ENCODE results near the gene SAXO1. TPM values are rescaled to one million over a fixed set of nuclear protein-coding genes. Genes with fewer than 3 reads are reported as not detected.

SAXO1 gene
- total and polyA plus RNA-seq, 2 experiments from 2014 or later: 0.02 TPM; not detected in 1

- TF ChIP-seq ZNF462 (CRISPR knock-in tag; IDR thresholded peaks at IDR 0.05): no peak
- TF ChIP-seq EZH2 (IDR thresholded peaks at IDR 0.05; ENCODE audit: low read depth, unreplicated experiment): no peak
- TF ChIP-seq ZNF114 (CRISPR knock-in tag; IDR thresholded peaks at IDR 0.05): no peak
- no peak for TF ChIP-seq ZNF331 (CRISPR knock-in tag; IDR thresholded peaks at IDR 0.05; ENCODE audit: low read depth)
- TF ChIP-seq JUNB (IDR thresholded peaks at IDR 0.05; ENCODE audit: unreplicated experiment): no peak
Measured at GRCh38 chr9:18981476-18982261, 51.3 kb downstream of the SAXO1 start (continued).

GRCh38 chr9:18980189-18980588, 52.8 kb downstream of the SAXO1 start:
- Mint-ChIP-seq H3K4me3 (no peak overlapping the region), H3K36me3 (ENCODE audit: low read depth) (no peaks in the 10 kb centered on the region; the same call in 2 of the 3 replicates), H3K27ac (no peak overlapping the region), H3K9me3 (no peaks in the 10 kb centered on the region; the same call in 1 of the 3 replicates), H3K4me1 (peaks cover 18% of the 10 kb centered on the region; the same call in 2 of the 3 replicates), H3K27me3 (ENCODE audit: insufficient read depth, low read depth, poor library complexity) (peaks cover 11% of the 10 kb centered on the region)
- Histone ChIP-seq H3K36me3 (ENCODE audit: insufficient read depth) (no peaks in the 10 kb centered on the region), H3K79me2 (replicated peaks; ENCODE audit: insufficient read depth) (no peaks in the 10 kb centered on the region), H4K20me1 (replicated peaks; ENCODE audit: insufficient read depth) (no peaks in the 10 kb centered on the region), H3K27ac (ENCODE audit: low read depth) (no peak overlapping the region), H3K4me3 (no peak overlapping the region), H3K4me1 (ENCODE audit: insufficient read depth) (0 out of 2 replicates have a peak, but pooled peaks cover 6% of the 10 kb centered on the region), H2AFZ (peak overlapping the region; percentile 86; the same call in 1 of the 2 replicates), H3K9me2 (ENCODE audit: insufficient read depth) (no peaks in the 10 kb centered on the region), H3K27me3 (ENCODE audit: insufficient read depth) (no peaks in the 10 kb centered on the region), H3F3A (replicated peaks; ENCODE audit: low read depth) (no peaks in the 10 kb centered on the region), H3K4me2 (no peak overlapping the region)
- no peak for DNase-seq (ENCODE audit: low spot score)
- ATAC-seq: no peak
- TF ChIP-seq CTCF (conservative IDR thresholded peaks at IDR 0.05; ENCODE audit: low read depth in 2 of 2) (no peak), POLR2AphosphoS5 (IDR thresholded peaks at IDR 0.05; ENCODE audit: low read depth) (no peak), CREB1 (CRISPR knock-in tag; IDR thresholded peaks at IDR 0.05; ENCODE audit: low read depth) (no peak)

All from GM23338 (cell line).